ENCODE results near the gene MTA2. TPM values are rescaled to one million over a fixed set of nuclear protein-coding genes. Genes with fewer than 3 reads are reported as not detected.

MTA2 gene
- total and polyA plus RNA-seq, 2 of the 8 experiments (the other 6 are each of a cell fraction or from before 2014, with no cell fraction given), result 25.7 to 114 TPM

DNA sequence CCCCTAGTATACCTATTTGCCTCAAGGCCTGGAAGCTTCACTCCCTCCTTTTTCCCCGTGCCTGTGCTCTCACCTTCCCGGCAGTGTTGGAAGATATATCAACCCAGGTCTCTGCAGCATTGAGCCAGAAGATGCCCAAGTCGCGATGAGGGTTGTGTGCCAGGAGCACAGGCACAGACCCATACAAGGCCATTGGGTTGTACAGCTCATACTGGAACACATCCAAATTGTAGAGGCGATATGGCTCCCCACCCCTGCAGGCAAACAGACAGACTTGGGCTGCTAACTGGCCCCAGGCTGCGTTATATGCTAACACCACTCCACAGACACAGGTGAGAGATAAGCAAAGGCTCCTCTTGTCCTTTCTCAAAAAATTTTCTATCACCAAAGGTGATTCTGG, 30.8 kb upstream of the MTA2 start (continued):
- no peak for TF ChIP-seq HDAC6 (IDR thresholded peaks at IDR 0.05; ENCODE audit: low read depth, low read length)

Measured in H1 (cell line).